Measurements from ENCODE around the gene JSRP1.
A peak's percentile ranks its signal among the peaks of the same experiment; 100 is the strongest.

Gene JSRP1

DNA sequence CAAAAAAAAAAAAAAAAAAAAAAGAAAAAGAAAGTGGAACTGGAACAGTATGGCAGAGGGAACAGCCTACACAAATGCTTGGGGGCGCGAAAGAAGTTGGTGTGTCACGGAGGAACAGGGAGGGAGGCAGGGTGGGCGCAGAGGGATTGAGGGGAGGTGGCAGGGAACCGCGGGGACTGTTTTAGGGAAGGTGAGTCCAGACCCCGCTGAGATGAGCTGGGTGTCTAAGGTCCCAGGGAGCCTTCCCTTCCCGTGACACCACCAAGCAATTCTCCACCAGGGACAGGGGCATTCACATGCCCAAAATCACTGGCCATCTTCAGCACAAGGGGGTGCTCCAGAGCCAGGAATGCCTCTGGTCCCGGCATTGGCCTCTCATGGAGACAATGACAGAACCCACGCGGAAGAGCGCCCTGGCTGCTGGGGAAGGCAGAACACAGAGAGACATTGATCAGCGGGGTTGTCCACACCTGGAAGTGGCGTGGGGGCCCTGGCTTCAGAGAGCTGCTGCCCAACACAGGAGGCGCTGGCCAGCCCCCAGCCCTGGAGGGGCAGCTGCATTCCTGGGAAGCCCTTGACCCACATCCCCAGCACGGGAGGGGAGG lies 18.8 kb upstream of the JSRP1 start (continued):
- TF ChIP-seq ZSCAN5A (tag by site-specific recombination; IDR thresholded peaks at IDR 0.05), result no peak
- no peak for TF ChIP-seq ZNF426 (tag by site-specific recombination; IDR thresholded peaks at IDR 0.05)
- TF ChIP-seq ZNF37A (tag by site-specific recombination; IDR thresholded peaks at IDR 0.05), result no peak
- TF ChIP-seq REST (tag by site-specific recombination; IDR thresholded peaks at IDR 0.05), result peak; percentile 94
- TF ChIP-seq ZNF510 (tag by site-specific recombination; IDR thresholded peaks at IDR 0.05; ENCODE audit: insufficient replicate concordance), result no peak
- peak; percentile 38; the same call in 1 of the 2 replicates for TF ChIP-seq ZBTB7A (tag by site-specific recombination; IDR thresholded peaks at IDR 0.05; ENCODE audit: low read depth)
- TF ChIP-seq, protein P1, sequence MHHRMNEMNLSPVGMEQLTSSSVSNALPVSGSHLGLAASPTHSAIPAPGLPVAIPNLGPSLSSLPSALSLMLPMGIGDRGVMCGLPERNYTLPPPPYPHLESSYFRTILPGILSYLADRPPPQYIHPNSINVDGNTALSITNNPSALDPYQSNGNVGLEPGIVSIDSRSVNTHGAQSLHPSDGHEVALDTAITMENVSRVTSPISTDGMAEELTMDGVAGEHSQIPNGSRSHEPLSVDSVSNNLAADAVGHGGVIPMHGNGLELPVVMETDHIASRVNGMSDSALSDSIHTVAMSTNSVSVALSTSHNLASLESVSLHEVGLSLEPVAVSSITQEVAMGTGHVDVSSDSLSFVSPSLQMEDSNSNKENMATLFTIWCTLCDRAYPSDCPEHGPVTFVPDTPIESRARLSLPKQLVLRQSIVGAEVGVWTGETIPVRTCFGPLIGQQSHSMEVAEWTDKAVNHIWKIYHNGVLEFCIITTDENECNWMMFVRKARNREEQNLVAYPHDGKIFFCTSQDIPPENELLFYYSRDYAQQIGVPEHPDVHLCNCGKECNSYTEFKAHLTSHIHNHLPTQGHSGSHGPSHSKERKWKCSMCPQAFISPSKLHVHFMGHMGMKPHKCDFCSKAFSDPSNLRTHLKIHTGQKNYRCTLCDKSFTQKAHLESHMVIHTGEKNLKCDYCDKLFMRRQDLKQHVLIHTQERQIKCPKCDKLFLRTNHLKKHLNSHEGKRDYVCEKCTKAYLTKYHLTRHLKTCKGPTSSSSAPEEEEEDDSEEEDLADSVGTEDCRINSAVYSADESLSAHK (tag by site-specific recombination; IDR thresholded peaks at IDR 0.05), result no peak
- no peak; the same call in 1 of the 2 replicates for TF ChIP-seq ZIC2 (tag by site-specific recombination; IDR thresholded peaks at IDR 0.05)
- no peak for TF ChIP-seq ZSCAN16 (tag by site-specific recombination; IDR thresholded peaks at IDR 0.05)
- no peak for TF ChIP-seq ZBTB49 (tag by site-specific recombination; IDR thresholded peaks at IDR 0.05; ENCODE audit: low read depth)
- TF ChIP-seq SALL2 (tag by site-specific recombination; IDR thresholded peaks at IDR 0.05; ENCODE audit: borderline replicate concordance), result no peak
- TF ChIP-seq, protein P2, sequence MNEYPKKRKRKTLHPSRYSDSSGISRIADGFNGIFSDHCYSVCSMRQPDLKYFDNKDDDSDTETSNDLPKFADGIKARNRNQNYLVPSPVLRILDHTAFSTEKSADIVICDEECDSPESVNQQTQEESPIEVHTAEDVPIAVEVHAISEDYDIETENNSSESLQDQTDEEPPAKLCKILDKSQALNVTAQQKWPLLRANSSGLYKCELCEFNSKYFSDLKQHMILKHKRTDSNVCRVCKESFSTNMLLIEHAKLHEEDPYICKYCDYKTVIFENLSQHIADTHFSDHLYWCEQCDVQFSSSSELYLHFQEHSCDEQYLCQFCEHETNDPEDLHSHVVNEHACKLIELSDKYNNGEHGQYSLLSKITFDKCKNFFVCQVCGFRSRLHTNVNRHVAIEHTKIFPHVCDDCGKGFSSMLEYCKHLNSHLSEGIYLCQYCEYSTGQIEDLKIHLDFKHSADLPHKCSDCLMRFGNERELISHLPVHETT (tag by site-specific recombination; IDR thresholded peaks at IDR 0.05), result no peak
- TF ChIP-seq ZBTB1 (tag by site-specific recombination; IDR thresholded peaks at IDR 0.05), result no peak
- TF ChIP-seq ZFHX2 (tag by site-specific recombination; conservative IDR thresholded peaks at IDR 0.05), result peak; percentile 39
- TF ChIP-seq ZNF513 (tag by site-specific recombination; IDR thresholded peaks at IDR 0.05), result no peak
- 0 out of 2 replicates have a peak, but pooled peaks have one; percentile 28 for TF ChIP-seq ZBTB8A (tag by site-specific recombination; IDR thresholded peaks at IDR 0.05)
- peak; percentile 94 for TF ChIP-seq ZNF600 (tag by site-specific recombination; IDR thresholded peaks at IDR 0.05)
- no peak for TF ChIP-seq MEIS1 (CRISPR knock-in tag; IDR thresholded peaks at IDR 0.05; ENCODE audit: borderline replicate concordance)
- 0 out of 2 replicates have a peak, but pooled peaks have one; percentile 17 for TF ChIP-seq ZNF692 (tag by site-specific recombination; IDR thresholded peaks at IDR 0.05)
- TF ChIP-seq ZNF664 (tag by site-specific recombination; IDR thresholded peaks at IDR 0.05), result no peak
- TF ChIP-seq ZNF701 (tag by site-specific recombination; IDR thresholded peaks at IDR 0.05), result no peak
- no peak for TF ChIP-seq KLF1 (tag by site-specific recombination; IDR thresholded peaks at IDR 0.05)
- no peak; the same call in 1 of the 2 replicates for TF ChIP-seq ZNF394 (tag by site-specific recombination; IDR thresholded peaks at IDR 0.05; ENCODE audit: borderline replicate concordance)

Measured in HEK293 (cell line).